Left cardiac atrium (tissue), 4 donors: ENCODE measurements around the gene TTLL9. TPM values are rescaled to one million over a fixed set of nuclear protein-coding genes. Genes with fewer than 3 reads are reported as not detected.

Source experiments
- ATAC-seq, 2 donors: fragments of 200-7000 bp; cut with Tn5 transposase; one replicate each; pipeline ENCODE4 v1.9.1; 2020; ENCODE audit warnings: mild to moderate bottlenecking in 2 of 2, moderate library complexity in 2 of 2
- DNase-seq: peaks from one replicate; pipeline ENCODE4 v3.0.0-alpha.2; 2020
- intact Hi-C, 2 donors: fragments of 100-400 bp; cut with DNase I; formaldehyde crosslinking; loops; one replicate each; pipeline versions ENCODE4 v1.14.1 to v1.15.1; 2022 to 2023
- total RNA-seq, 2 donors: library from RNA; stranded (reverse); fragmentation: NEBNext Ultra II Directional; extraction: Animal tissue kit (Norgen Biotek cat#: 25700); gene quantifications; one replicate each; pipeline ENCODE4 v1.2.1, GENCODE V29; 2021
- donor health status: DM: no; HTN: yes; CAD: no.
- donor health status: DM: no; HTN: yes; CAD: no; lungs with severe emphysema.
- donor health status: DM: yes; HTN: yes; CAD: no.
- donor health status: Dilated cardiomyopathy.

TTLL9 gene
- total RNA-seq, 2 donors from 2014 or later: 0.13 TPM; not detected in 1

DNA sequence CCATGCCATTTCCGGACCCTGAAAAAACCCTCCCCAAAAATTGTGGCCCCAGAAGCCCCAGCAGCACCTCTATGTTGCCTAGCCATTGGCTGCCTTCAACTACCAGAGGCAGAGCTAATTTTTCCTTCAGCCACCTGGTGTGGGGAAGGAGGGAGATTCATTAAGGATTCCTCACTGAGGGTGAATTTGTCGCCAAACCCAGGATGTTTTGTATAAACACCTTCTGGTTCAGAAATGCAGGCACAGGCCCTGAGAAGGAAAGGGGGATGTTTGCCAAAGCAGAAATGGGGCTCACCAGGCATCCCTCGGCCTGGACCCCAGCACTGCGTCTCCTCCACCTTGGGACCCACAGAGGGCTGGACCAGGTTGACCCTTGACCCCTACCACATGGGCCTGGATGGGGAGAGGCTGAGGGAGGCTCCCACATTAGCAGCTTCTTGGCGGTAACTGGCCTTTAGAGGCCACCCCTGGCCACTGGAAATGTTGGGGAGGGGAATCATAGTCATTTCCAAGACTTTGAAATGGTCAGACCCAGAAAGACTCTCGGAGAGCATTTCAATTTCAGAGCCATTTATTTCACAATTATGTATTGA is 83.2 kb downstream of the TTLL9 start:
- ATAC-seq: no peak
- intact Hi-C loops: loop anchor here (2.0 to 5.0 kb wide), 2 partner anchors 101 kb away; no protein-coding TSS in a partner anchor
- no peak for DNase-seq

- no peak for DNase-seq
- ATAC-seq: no peak
- intact Hi-C loops: loop anchor here in 1 of 2 donors (5.0 kb wide), 1 partner anchor 102 kb away; no protein-coding TSS in a partner anchor
Measured at GRCh38 chr20:31954500-31954899, 84.1 kb downstream of the TTLL9 start.

- intact Hi-C loops: no loop called here
- DNase-seq (no peak), ATAC-seq (no peak)
Measured at GRCh38 chr20:31956556-31957526, 86.4 kb downstream of the TTLL9 start.

GRCh38 chr20:31962761-31963160 is 92.3 kb downstream of the TTLL9 start:
- intact Hi-C loops: no loop called here
- no peak for DNase-seq
- ATAC-seq: no peak

- intact Hi-C loops: no loop called here
- DNase-seq (no peak), ATAC-seq (no peak)
Measured at GRCh38 chr20:31963889-31964288, 93.5 kb downstream of the TTLL9 start.

GRCh38 chr20:31966991-31967655 is 96.7 kb downstream of the TTLL9 start:
- intact Hi-C loops: no loop called here
- ATAC-seq: no peak

DNA sequence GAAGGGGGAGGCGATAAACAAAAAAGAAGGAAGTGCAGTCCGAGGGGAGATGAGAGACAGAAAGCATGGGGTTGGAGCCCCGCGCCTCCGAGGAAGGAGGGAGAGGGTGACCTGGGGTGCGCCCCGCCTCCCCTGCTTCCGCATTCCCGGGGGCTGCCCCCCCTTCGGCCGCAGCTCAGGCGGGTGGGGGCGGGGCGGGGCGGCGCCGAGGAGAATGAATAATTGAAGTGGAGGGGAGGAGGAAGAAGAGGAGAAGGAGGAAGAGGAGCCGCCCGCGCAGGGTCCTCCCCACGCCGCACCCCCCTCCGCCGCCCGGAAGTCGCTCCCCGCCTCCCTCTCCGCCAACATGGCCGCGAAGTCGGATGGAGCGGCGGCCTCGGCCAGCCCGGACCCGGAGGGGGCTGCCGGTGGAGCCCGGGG is 97.4 kb downstream of the TTLL9 start, which contains the start of gene XKR7:
Gene XKR7, plus strand, starts transcription at position 322 of the 420 bp plus-strand sequence. Its CDS starts 25 bp downstream, at position 347.
- DNase-seq (no peak), ATAC-seq (no peak)
- intact Hi-C loops: no loop called here

More at GRCh38 chr20:31966991-31967655, 96.7 kb downstream of the TTLL9 start:
- no peak for DNase-seq

GRCh38 chr20:31968291-31969126 is 98.1 kb downstream of the TTLL9 start:
- intact Hi-C loops: no loop called here
- peak; percentile 79 for DNase-seq
- peak; percentile 94 to 95 for ATAC-seq

DNA sequence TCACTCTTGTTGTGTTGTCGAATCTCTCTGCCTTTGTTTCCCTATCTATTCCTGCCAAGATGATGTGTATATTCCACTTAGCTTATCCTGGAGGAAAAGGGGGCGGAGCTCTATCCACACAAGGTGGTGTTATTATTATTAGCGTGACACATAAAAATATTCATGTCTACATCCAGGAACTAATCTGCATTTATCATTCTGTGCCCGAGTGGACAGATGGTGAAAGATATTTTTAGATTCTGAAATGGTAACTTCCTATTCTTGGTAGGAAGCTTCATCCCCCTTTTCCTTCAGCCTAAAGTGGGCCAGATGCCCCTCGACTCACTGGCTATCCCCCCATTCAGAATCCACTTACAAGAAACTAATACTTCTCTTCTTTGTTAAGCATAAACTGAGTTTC is 99.6 kb downstream of the TTLL9 start:
- DNase-seq (no peak), ATAC-seq (no peak)
- intact Hi-C loops: no loop called here

- ATAC-seq: no peak
- no peak for DNase-seq
- intact Hi-C loops: no loop called here
Measured at GRCh38 chr20:31972471-31973021, 102.1 kb downstream of the TTLL9 start.

- DNase-seq (no peak), ATAC-seq (no peak)
- intact Hi-C loops: no loop called here
Measured at GRCh38 chr20:31974296-31974695, 103.9 kb downstream of the TTLL9 start.

DNA sequence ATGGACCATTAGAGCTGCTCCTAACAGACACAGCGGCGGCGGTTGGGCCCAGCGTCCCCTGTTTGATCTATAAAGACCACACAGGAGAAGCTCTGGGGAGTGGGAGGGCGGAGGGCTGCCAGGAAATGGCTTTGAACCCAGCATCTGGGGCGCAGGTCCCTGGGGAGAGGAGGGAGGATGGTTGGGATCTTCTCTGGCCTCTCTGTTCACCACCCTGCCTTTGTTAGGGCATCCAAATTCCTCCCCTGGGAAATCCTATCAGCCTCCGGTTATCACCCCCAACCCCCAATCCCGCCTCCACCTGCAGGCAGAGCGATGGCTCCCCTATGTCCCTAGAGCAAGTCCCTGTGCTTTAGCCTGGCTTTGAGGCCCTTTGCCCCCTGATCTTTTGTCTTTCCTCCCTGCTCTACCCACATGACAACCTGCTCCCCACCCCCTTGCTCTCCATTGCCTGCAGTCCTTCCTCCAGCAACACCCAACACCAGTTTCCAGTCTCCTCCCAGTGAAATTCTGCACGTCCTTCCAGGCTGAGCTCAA is 104.6 kb downstream of the TTLL9 start:
- no peak for ATAC-seq
- intact Hi-C loops: no loop called here
- DNase-seq: no peak

- DNase-seq (no peak), ATAC-seq (no peak)
- intact Hi-C loops: no loop called here
Measured at GRCh38 chr20:31975874-31976273, 105.4 kb downstream of the TTLL9 start.

DNA sequence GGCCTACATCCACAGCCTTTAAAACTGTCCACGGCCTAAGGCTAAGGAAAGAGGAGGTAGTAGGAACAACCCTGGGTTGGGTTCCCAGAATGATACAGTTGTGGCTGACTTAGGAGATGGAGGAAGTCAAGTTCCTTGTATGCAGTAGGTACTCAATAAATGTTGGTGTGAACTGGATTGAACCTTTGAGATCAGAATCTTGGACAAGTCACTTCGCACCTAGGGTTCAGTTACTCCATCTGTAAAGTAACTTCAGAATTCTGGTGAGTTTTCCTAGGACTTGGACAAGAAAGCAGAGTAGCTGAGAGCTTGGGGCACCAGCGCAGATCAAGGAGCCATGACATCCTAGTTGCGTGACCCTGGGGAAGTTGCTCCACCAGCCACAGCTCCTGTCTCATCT is 106.6 kb downstream of the TTLL9 start:
- no peak for DNase-seq
- no peak for ATAC-seq

DNA sequence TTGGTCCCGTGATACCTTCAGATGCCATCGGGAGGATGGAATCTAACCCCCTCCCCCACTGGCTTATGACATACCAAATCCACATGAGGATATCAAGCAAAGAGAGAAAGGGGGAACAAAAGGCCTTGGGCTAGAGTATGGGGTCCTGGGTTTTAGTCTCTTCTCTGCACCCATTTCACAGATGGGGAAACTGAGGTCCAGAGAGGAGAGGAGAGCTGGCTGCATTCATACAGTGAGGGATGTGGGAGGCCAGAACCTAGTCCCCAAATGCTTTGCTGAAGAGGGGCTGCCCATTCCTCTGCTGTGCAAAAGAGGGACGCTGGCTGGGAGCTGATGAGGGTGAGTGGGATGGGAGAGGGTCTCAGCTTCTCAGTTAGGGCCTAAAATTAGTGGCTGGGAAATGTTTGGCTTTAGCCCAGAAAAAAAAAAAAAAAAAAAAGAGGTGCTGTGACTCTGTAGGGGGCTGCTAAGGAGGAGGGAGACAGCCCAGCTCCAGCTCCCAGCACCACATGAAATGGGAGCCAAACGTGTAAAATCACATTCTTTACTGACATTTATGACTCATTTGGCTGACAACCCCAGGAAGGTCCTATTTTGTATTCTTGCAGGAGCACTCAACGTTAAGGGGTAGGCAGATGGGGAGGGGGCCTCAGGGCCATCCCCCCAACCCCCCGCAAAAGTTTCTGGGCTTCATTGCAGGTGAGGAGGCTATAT is 109.4 kb downstream of the TTLL9 start:
- DNase-seq (no peak), ATAC-seq (no peak)
- intact Hi-C loops: no loop called here

More for the DNA sequence above, 106.6 kb downstream of the TTLL9 start:
- intact Hi-C loops: no loop called here

GRCh38 chr20:31981784-31982183 is 111.3 kb downstream of the TTLL9 start:
- intact Hi-C loops: no loop called here
- DNase-seq (no peak), ATAC-seq (no peak)

GRCh38 chr20:31984981-31985471 is 114.6 kb downstream of the TTLL9 start:
- DNase-seq: no peak
- intact Hi-C loops: no loop called here

More at GRCh38 chr20:31984981-31985471, 114.6 kb downstream of the TTLL9 start:
- ATAC-seq: no peak
